A673 (cell line): ENCODE measurements around the gene ALX3. TPM values are rescaled to one million over a fixed set of nuclear protein-coding genes. Genes with fewer than 3 reads are reported as not detected.

Experiments
- BruUV-seq: library from RNA; stranded (reverse); fragments of 400-500 nt; replicated peaks from 2 replicates; lab custom pipeline; 2021; lab: Mats Ljungman, UMichigan
- CTCF ChIA-PET: fragments of 300-600 bp; sonication (Branson Sonifier 250); formaldehyde crosslinking; loops from one replicate; lab custom pipeline; 2022; ENCODE audit warnings: antibody characterized with exemption; lab: Charles Lee
- POLR2A ChIA-PET: fragments of 300-600 bp; sonication (Branson Sonifier 250); formaldehyde crosslinking; loops from one replicate; lab custom pipeline; 2022; ENCODE audit warnings: antibody characterized with exemption; ENCODE audit not compliant: low non-redundant PET; lab: Charles Lee
- DNase-seq: peaks from one replicate; pipeline ENCODE4 v3.0.0-alpha.2; 2015; ENCODE audit warnings: low spot score
- H3K27ac ChIP-seq: fragments of 200-600 bp; sonication (generic); 2 replicates; pipeline ENCODE4 v1.5.1; 2016; ENCODE audit warnings: mixed run types, low read depth, mild to moderate bottlenecking, mixed read lengths, antibody characterized with exemption, low read length; ENCODE audit not compliant: poor library complexity, severe bottlenecking
- H3K27me3 ChIP-seq: fragments of 200-600 bp; sonication (generic); replicated peaks from 2 replicates; pipeline ENCODE4 v1.6.1; 2017; ENCODE audit warnings: mixed run types, low read depth, mild to moderate bottlenecking, mixed read lengths, antibody characterized with exemption, low read length; ENCODE audit not compliant: insufficient read depth, poor library complexity
- H3K36me3 ChIP-seq: fragments of 200-600 bp; sonication (generic); 2 replicates; pipeline ENCODE4 v1.6.1; 2016; ENCODE audit warnings: mixed run types, mild to moderate bottlenecking, mixed read lengths, antibody characterized with exemption, low read length; ENCODE audit not compliant: insufficient read depth, poor library complexity, severe bottlenecking
- H3K4me1 ChIP-seq: fragments of 200-600 bp; sonication (generic); 2 replicates; pipeline ENCODE4 v1.6.1; 2017; ENCODE audit warnings: mixed run types, mild to moderate bottlenecking, mixed read lengths, antibody characterized with exemption, low read length; ENCODE audit not compliant: insufficient read depth, poor library complexity, severe bottlenecking
- H3K4me3 ChIP-seq: fragments of 200-600 bp; sonication (generic); 2 replicates; pipeline ENCODE4 v1.5.1; 2016; ENCODE audit warnings: low read depth, mixed run types, mild to moderate bottlenecking, mixed read lengths, low read length; ENCODE audit not compliant: poor library complexity, severe bottlenecking
- H3K9me3 ChIP-seq: fragments of 200-600 bp; sonication (generic); 2 replicates; pipeline ENCODE4 v1.6.1; 2016; ENCODE audit warnings: mixed run types, low read depth, mild to moderate bottlenecking, mixed read lengths, antibody characterized with exemption, low read length; ENCODE audit not compliant: poor library complexity, severe bottlenecking
- CTCF ChIP-seq: fragments of 300-800, 200-600 bp; sonication (generic); conservative IDR thresholded peaks from 2 replicates; pipeline ENCODE4 v1.5.1; 2017; ENCODE audit warnings: low read depth, mild to moderate bottlenecking, antibody characterized with exemption, low read length, moderate library complexity, mixed read lengths
- EZH2 ChIP-seq: fragments of 200-600 bp; sonication (generic); IDR thresholded peaks from 2 replicates; pipeline ENCODE4 v1.6.1; 2017; ENCODE audit warnings: borderline replicate concordance, low read depth, mild to moderate bottlenecking, mixed read lengths, antibody characterized with exemption, low read length; ENCODE audit not compliant: poor library complexity, severe bottlenecking
- intact Hi-C: fragments of 100-400 bp; cut with micrococcal nuclease; formaldehyde crosslinking; loops from one replicate; pipeline ENCODE4 v1.10.0; 2022; ENCODE audit not compliant: unreplicated experiment
- total RNA-seq: library from RNA; stranded (reverse); gene quantifications from 2 replicates; pipeline ENCODE4 v1.2.3, GENCODE V29; 2021

The ALX3 gene
- total RNA-seq, 1 experiment from 2014 or later: 0.84 TPM

GRCh38 chr1:110017792-110018191 lies 52.7 kb downstream of the ALX3 start:
- Histone ChIP-seq H3K4me3 (no peak overlapping the region), H3K27ac (no peak overlapping the region), H3K9me3 (no peaks in the 10 kb centered on the region), H3K4me1 (no peaks in the 10 kb centered on the region), H3K27me3 (no peaks in the 10 kb centered on the region), H3K36me3 (peaks cover 94% of the 10 kb centered on the region)
- CTCF ChIA-PET: interaction anchor here (1.1 kb wide), 1 partner anchor 12 kb away, joined by 4 read pairs; no protein-coding TSS in a partner anchor
- POLR2A ChIA-PET: no interaction called here
- BruUV-seq: no TSS peak
- TF ChIP-seq CTCF (no peak), EZH2 (no peak)
- DNase-seq: no peak
- intact Hi-C loops: loop anchor here (10.0 kb wide), 1 partner anchor 243 kb away; no protein-coding TSS in a partner anchor

GRCh38 chr1:110012100-110012780 lies 58.2 kb downstream of the ALX3 start:
- no peaks in the 10 kb centered on the region for H3K9me3 ChIP-seq
- peaks cover 81% of the 10 kb centered on the region for H3K36me3 ChIP-seq
- ChIA-PET POLR2A (no interaction called here), CTCF (interaction anchor here (0.6 to 1.5 kb wide), 2 partner anchors 33 to 372 kb away, joined by 3 to 14 read pairs; no protein-coding TSS in a partner anchor)
- H3K4me3 ChIP-seq: no peak overlapping the region
- intact Hi-C loops: loop anchor here (10.0 kb wide), 1 partner anchor 237 kb away; no protein-coding TSS in a partner anchor
- no peak for TF ChIP-seq EZH2
- TF ChIP-seq CTCF: no peak
- no peak overlapping the region for H3K27ac ChIP-seq
- no TSS peak for BruUV-seq
- no peak for DNase-seq
- peaks cover 4% of the 10 kb centered on the region for H3K4me1 ChIP-seq
- no peaks in the 10 kb centered on the region for H3K27me3 ChIP-seq

GRCh38 chr1:110011527-110012041 lies 58.9 kb downstream of the ALX3 start:
- Histone ChIP-seq H3K9me3 (no peaks in the 10 kb centered on the region), H3K4me1 (peaks cover 11% of the 10 kb centered on the region), H3K4me3 (no peak overlapping the region), H3K36me3 (peaks cover 75% of the 10 kb centered on the region), H3K27ac (no peak overlapping the region), H3K27me3 (no peaks in the 10 kb centered on the region)
- ChIA-PET POLR2A (no interaction called here), CTCF (interaction anchor here (0.6 to 1.5 kb wide), 4 partner anchors 27 to 372 kb away, joined by 3 to 14 read pairs (median 5); partner anchors contain the start of gene AHCYL1)
- BruUV-seq: no TSS peak
- intact Hi-C loops: loop anchor here (10.0 kb wide), 1 partner anchor 237 kb away; no protein-coding TSS in a partner anchor
- peak; percentile 58 for TF ChIP-seq CTCF
- TF ChIP-seq EZH2: no peak
- DNase-seq: peak; percentile 63

Other genes starting within 250 kb of the ALX3 start
- gene CSF1, start 159.8 kb downstream of the ALX3 start, total RNA-seq: 4.9 and 7.2 TPM in 2 replicates
- 89.6 and 107 TPM in 2 replicates for gene AHCYL1, start 85.9 kb downstream of the ALX3 start, total RNA-seq
- 57.7 and 59.6 TPM in 2 replicates for gene STRIP1, start 36.0 kb downstream of the ALX3 start, total RNA-seq
- not detected in 2 replicates for gene UBL4B, start 41.8 kb upstream of the ALX3 start, total RNA-seq
- not detected in 2 replicates for gene SLC6A17, start 79.8 kb upstream of the ALX3 start, total RNA-seq
- 0.22 and 0.24 TPM in 2 replicates for gene KCNC4, start 139.6 kb upstream of the ALX3 start, total RNA-seq